MCF 10A (cell line): ENCODE measurements around the gene RAB1B. TPM values are rescaled to one million over a fixed set of nuclear protein-coding genes. Genes with fewer than 3 reads are reported as not detected.
A peak's percentile ranks its signal among the peaks of the same experiment; 100 is the strongest.

Experiments used
- BruUV-seq: library from RNA; stranded (reverse); fragments of 400-500 nt; replicated peaks from 2 replicates; lab custom pipeline; 2021; lab: Mats Ljungman, UMichigan
- CTCF ChIA-PET: fragments of 300-600 bp; sonication (Branson Sonifier 250); formaldehyde crosslinking; extraction: SDS; loops from one replicate; lab custom pipeline; 2021; ENCODE audit warnings: antibody characterized with exemption, inconsistent platforms; lab: Yijun Ruan, JAX
- POLR2A ChIA-PET: fragments of 300-600, 350-650 bp; sonication (Branson Sonifier 250); formaldehyde crosslinking; extraction: SDS; loops from one replicate; lab custom pipeline; 2020; ENCODE audit warnings: antibody characterized with exemption, inconsistent platforms; lab: Yijun Ruan, JAX
- DNase-seq: peaks from one replicate; pipeline ENCODE4 v3.0.0-alpha.2; 2018; ENCODE audit not compliant: unreplicated experiment
- H3K27ac Mint-ChIP-seq: one replicate; pipeline ENCODE4 v1.8.0; 2022; ENCODE audit warnings: mild to moderate bottlenecking, low read depth, mixed read lengths; ENCODE audit not compliant: unreplicated experiment
- H3K27me3 Mint-ChIP-seq: one replicate; pipeline ENCODE4 v1.8.0; 2022; ENCODE audit warnings: mixed read lengths; ENCODE audit not compliant: insufficient read depth, unreplicated experiment
- H3K36me3 Mint-ChIP-seq: one replicate; pipeline ENCODE4 v1.8.0; 2022; ENCODE audit warnings: mild to moderate bottlenecking, moderate library complexity, mixed read lengths; ENCODE audit not compliant: insufficient read depth, unreplicated experiment
- H3K4me1 Mint-ChIP-seq: one replicate; pipeline ENCODE4 v1.8.0; 2022; ENCODE audit warnings: mixed read lengths; ENCODE audit not compliant: insufficient read depth, unreplicated experiment
- H3K4me3 Mint-ChIP-seq: one replicate; pipeline ENCODE4 v1.8.0; 2022; ENCODE audit warnings: mild to moderate bottlenecking, moderate library complexity, mixed read lengths; ENCODE audit not compliant: unreplicated experiment
- H3K9me3 Mint-ChIP-seq: one replicate; pipeline ENCODE4 v1.8.0; 2022; ENCODE audit warnings: mixed read lengths; ENCODE audit not compliant: unreplicated experiment
- CTCF ChIP-seq: fragments of 200-600 bp; IDR thresholded peaks from one replicate; pipeline ENCODE4 v1.8.0; 2022; ENCODE audit warnings: antibody characterized with exemption, mild to moderate bottlenecking; ENCODE audit not compliant: unreplicated experiment
- intact Hi-C: fragments of 100-400 bp; cut with micrococcal nuclease; formaldehyde crosslinking; loops from 2 replicates; pipeline ENCODE4 v1.14.1; 2022
- total RNA-seq: library from RNA; stranded (reverse); gene quantifications from 2 replicates; pipeline ENCODE4 v1.2.3, GENCODE V29; 2022

Gene RAB1B
- total RNA-seq, 1 experiment from 2014 or later: 87.0 TPM

GRCh38 chr11:66259225-66259624 lies 9.2 kb upstream of the RAB1B start:
- intact Hi-C loops: no loop called here
- no peak for DNase-seq
- peaks cover 38% of the 10 kb centered on the region for H3K36me3 Mint-ChIP-seq
- no peak overlapping the region for H3K27ac Mint-ChIP-seq
- TF ChIP-seq CTCF: no peak
- no peaks in the 10 kb centered on the region for H3K27me3 Mint-ChIP-seq
- CTCF ChIA-PET: interaction anchor here (0.6 to 1.3 kb wide), 16 partner anchors 11 to 514 kb away, joined by 3 to 7 read pairs (median 4); no protein-coding TSS in a partner anchor
- H3K9me3 Mint-ChIP-seq: no peaks in the 10 kb centered on the region
- H3K4me3 Mint-ChIP-seq: peak overlapping the region; percentile 79
- peaks cover 12% of the 10 kb centered on the region for H3K4me1 Mint-ChIP-seq
- POLR2A ChIA-PET: interaction anchor here (0.7 to 1.5 kb wide), 5 partner anchors 37 to 1482 kb away, joined by 3 to 5 read pairs (median 3); partner anchors contain the start of gene PCNX3
- BruUV-seq: TSS peak; percentile 27

- BruUV-seq: no TSS peak
- Mint-ChIP-seq H3K36me3 (peaks cover 38% of the 10 kb centered on the region), H3K4me3 (no peak overlapping the region), H3K4me1 (peaks cover 12% of the 10 kb centered on the region), H3K27me3 (no peaks in the 10 kb centered on the region), H3K27ac (no peak overlapping the region), H3K9me3 (no peaks in the 10 kb centered on the region)
- no peak for TF ChIP-seq CTCF
- intact Hi-C loops: no loop called here
- ChIA-PET POLR2A (interaction anchor here (0.6 kb wide), 1 partner anchor 359 kb away, joined by 3 read pairs; no protein-coding TSS in a partner anchor), CTCF (interaction anchor here (0.6 to 1.4 kb wide), 7 partner anchors 18 to 289 kb away, joined by 3 to 5 read pairs (median 3); no protein-coding TSS in a partner anchor)
- DNase-seq: no peak
These were observed 8.5 kb upstream of the RAB1B start for GRCh38 chr11:66259956-66260355.

- POLR2A ChIA-PET: interaction anchor here (0.6 kb wide), 1 partner anchor 209 kb away, joined by 3 read pairs; the partner anchor contains the start of gene SF3B2
These were observed 6.9 kb upstream of the RAB1B start for GRCh38 chr11:66261578-66261977.

More at GRCh38 chr11:66261578-66261977, 6.9 kb upstream of the RAB1B start:
- Mint-ChIP-seq H3K9me3 (no peaks in the 10 kb centered on the region), H3K27ac (no peak overlapping the region), H3K36me3 (peaks cover 40% of the 10 kb centered on the region), H3K4me1 (peaks cover 11% of the 10 kb centered on the region), H3K27me3 (no peaks in the 10 kb centered on the region), H3K4me3 (no peak overlapping the region)
- CTCF ChIA-PET: interaction anchor here (1.3 to 1.4 kb wide), 3 partner anchors 20 to 40 kb away, joined by 3 to 7 read pairs (median 6); no protein-coding TSS in a partner anchor
- intact Hi-C loops: no loop called here
- no peak for TF ChIP-seq CTCF
- no peak for DNase-seq
- no TSS peak for BruUV-seq
